ENCODE measurements around the gene AGPAT3. TPM values are rescaled to one million over a fixed set of nuclear protein-coding genes. Genes with fewer than 3 reads are reported as not detected.

Gene AGPAT3
- total RNA-seq, 1 donor = 27.7 TPM

DNA sequence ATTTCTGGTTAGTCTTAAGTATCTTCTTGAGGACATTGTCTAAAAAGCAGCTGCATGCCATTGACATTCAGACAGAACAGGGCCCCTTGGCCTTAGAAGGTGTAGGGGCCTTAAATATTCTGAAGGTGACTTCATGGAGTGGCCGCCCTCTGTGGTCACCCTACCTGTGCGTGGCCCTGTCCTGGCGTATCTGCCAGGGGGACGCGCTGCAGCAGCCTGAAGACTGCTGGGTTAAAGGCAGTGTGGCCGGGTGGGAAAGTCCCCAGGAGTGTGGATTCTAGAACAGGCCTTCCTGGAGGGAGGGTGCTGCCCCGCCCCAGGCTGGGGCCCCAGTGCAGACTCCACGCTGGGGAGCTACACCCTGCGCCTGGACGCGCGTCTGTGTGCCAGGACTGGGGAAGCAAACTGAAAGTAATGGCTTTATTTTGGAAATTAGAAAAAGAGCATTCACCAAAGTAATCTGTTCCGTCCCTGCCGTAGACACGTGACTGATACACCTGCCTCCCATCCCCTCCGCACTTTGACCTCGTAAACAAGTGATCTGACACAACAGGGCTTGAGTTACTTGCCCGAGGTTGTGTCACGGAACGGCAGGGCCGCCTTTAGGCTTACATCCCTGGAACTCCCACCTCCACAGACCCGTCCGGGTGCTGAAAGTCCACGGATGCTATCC lies 1.8 kb downstream of the AGPAT3 start:
- H3K27me3 ChIP-seq (ENCODE audit: insufficient read depth, low read length) = no peaks in the 10 kb centered on the region
- H3K4me3 ChIP-seq (ENCODE audit: low read length) = peak overlapping the region; percentile 66
- peaks cover 38% of the 10 kb centered on the region for H3K4me1 ChIP-seq (ENCODE audit: insufficient read depth, low read length)
- no peaks in the 10 kb centered on the region for H3K9me3 ChIP-seq (ENCODE audit: low read depth, low read length)

DNA sequence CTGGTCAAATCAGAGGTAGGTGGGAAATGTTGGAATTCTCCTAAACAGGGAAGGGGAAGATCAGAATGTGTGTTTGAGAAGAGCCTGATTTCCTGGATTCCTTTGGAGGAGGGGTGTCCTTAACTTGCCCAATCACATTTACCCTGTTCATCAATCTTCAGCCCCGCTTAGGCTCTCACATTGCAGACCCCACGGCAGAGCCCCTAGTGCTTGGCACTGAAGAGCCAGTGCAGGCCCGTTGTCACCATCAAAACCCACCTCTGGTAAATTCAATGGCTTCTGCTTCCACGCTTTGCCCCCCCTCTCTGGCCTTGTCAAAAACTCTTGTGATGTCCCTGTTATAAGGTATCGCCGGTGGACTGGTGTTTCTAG lies 2.3 kb downstream of the AGPAT3 start:
- Histone ChIP-seq H3K27me3 (ENCODE audit: insufficient read depth, low read length) (no peaks in the 10 kb centered on the region), H3K4me3 (ENCODE audit: low read length) (no peak overlapping the region), H3K9me3 (ENCODE audit: low read depth, low read length) (no peaks in the 10 kb centered on the region), H3K4me1 (ENCODE audit: insufficient read depth, low read length) (peaks cover 43% of the 10 kb centered on the region)

DNA sequence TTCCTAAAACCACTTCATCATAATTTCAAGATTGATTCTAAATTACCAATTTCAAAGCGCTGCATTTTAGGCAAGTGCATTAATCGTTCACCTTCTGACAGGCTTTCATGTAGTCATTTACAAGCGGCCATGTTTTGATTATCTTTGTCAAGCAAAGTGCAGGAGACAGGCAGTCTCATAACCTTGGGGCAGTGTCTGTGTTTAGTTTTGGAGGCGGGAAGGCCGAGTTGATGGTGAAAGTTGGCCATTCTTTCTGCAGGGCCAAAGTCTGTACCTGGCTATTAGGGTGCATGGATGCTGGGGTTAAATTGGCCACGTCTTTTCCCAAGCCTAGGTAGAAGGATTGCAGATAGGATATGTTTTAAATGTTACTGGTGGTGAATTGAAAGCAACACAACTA lies 2.9 kb downstream of the AGPAT3 start:
- H3K27me3 ChIP-seq (ENCODE audit: insufficient read depth, low read length) = no peaks in the 10 kb centered on the region
- no peaks in the 10 kb centered on the region for H3K9me3 ChIP-seq (ENCODE audit: low read depth, low read length)
- no peak overlapping the region for H3K4me3 ChIP-seq (ENCODE audit: low read length)
- peaks cover 50% of the 10 kb centered on the region for H3K4me1 ChIP-seq (ENCODE audit: insufficient read depth, low read length)

DNA sequence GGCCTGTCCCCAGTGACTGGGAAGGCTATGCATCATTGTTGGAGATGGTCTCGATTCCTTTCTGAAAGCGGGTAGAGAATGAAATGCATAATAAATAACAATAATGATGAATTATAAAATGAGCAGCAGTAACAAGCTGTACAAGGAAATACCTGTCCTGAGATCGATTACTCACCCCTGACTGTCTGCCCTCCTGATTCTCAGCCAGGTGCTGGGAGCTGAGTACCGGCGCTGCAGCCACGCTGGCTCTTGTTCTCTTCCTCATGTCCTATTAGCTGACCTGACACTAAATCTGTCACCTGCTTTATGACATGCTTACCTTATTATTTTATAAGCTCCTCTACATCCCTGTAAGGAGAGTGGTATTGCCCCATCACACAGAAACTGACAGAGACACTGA lies 3.4 kb downstream of the AGPAT3 start:
- peaks cover 52% of the 10 kb centered on the region for H3K4me1 ChIP-seq (ENCODE audit: insufficient read depth, low read length)
- H3K9me3 ChIP-seq (ENCODE audit: low read depth, low read length) = no peaks in the 10 kb centered on the region
- no peak overlapping the region for H3K4me3 ChIP-seq (ENCODE audit: low read length)
- no peaks in the 10 kb centered on the region for H3K27me3 ChIP-seq (ENCODE audit: insufficient read depth, low read length)

DNA sequence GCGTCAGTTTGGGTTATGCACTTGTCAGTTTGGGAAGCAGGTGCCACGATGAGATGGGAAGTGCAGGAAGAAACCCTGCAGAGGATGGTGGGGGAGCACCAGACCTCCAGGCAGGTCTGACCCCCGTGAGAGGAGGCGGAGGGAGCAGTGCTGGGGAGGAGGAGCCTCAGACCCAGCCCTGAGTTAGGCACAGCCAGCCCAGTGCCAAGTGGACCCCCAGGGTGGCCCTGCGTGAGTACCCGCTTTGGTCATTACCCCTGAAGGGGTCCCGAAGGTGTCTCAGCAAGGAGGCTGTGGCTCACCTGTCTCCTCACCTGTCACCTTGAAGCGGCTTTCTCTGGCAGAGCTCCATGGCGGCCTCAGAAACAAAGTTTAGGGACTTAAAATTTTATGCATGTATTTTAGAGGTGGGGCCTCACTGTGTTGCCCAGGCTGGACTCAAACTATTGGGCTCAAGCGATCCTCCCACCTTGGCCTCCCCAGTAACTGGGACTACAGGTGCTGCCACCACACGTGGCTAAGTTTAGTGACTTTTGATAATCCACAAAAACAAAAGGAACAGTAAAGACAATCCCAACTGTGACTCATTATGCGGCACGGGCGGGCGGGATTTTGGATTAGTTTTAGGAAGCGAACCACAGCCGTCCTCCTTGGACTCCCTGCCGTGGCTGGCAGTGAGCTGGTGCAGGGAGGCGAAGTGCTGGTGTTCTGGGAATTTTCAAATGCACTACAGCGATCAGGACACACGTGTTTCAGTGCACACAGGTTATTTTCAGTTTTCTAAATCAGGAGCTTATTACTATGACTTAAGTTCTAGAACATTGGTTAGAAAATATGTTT lies 4.7 kb downstream of the AGPAT3 start:
- Histone ChIP-seq H3K27me3 (ENCODE audit: insufficient read depth, low read length) (no peaks in the 10 kb centered on the region), H3K4me1 (ENCODE audit: insufficient read depth, low read length) (peaks cover 42% of the 10 kb centered on the region), H3K4me3 (ENCODE audit: low read length) (no peak overlapping the region), H3K9me3 (ENCODE audit: low read depth, low read length) (no peaks in the 10 kb centered on the region)

DNA sequence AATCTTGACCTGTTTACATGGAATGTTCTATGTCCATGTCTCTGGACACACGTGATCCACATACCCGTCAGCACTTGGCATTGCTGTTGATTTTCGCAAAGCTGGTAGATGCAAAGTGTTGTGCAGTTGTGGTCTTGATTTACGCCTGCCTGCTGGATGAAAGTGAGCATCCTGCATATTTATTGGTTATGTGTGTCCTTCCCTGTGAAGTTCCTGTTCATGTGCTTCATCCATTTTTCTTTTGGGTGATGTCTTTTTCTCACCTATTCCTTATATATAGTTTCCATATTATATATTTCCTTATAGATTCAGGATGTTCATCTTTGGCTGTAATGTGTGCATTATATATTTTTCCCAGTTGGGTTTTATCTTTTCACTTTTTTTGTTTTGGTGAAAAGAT lies 6.5 kb downstream of the AGPAT3 start:
- peaks cover 40% of the 10 kb centered on the region for H3K4me1 ChIP-seq (ENCODE audit: insufficient read depth, low read length)
- H3K9me3 ChIP-seq (ENCODE audit: low read depth, low read length) = no peaks in the 10 kb centered on the region
- H3K4me3 ChIP-seq (ENCODE audit: low read length) = no peak overlapping the region
- no peaks in the 10 kb centered on the region for H3K27me3 ChIP-seq (ENCODE audit: insufficient read depth, low read length)

DNA sequence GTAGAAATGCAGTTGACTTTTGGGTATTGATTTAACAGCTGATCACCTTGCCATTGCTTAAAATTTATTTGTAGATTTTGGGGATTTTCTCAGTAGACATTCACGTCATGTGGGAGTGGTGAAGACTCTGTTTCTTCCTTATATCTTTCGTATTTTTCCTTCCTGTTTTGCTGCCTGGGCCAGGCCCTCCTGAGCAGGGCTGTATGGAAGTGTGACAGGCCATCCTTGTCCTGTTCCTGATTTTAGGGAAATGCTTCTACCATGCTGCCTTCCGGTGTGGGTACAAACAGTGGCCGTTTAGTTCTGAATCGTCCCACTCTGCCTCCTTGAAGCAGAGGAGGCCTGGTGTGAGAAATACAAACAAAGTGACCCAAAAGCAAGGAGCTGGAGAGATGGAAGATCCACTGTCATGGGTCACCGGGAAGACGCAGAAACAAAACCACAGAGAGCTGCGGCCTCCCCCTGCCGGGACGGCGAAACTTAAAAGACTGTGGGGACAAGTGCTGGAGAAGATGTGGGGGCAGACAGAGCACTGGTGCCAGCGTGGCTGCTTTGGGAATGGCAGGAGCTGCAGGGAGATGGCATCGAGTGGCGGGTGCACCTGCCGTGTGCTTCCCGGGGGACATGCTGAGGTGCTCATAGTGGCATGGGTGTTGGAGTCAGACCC lies 7.6 kb downstream of the AGPAT3 start:
- no peaks in the 10 kb centered on the region for H3K27me3 ChIP-seq (ENCODE audit: insufficient read depth, low read length)
- no peak overlapping the region for H3K4me3 ChIP-seq (ENCODE audit: low read length)
- H3K9me3 ChIP-seq (ENCODE audit: low read depth, low read length) = no peaks in the 10 kb centered on the region
- H3K4me1 ChIP-seq (ENCODE audit: insufficient read depth, low read length) = peaks cover 28% of the 10 kb centered on the region

DNA sequence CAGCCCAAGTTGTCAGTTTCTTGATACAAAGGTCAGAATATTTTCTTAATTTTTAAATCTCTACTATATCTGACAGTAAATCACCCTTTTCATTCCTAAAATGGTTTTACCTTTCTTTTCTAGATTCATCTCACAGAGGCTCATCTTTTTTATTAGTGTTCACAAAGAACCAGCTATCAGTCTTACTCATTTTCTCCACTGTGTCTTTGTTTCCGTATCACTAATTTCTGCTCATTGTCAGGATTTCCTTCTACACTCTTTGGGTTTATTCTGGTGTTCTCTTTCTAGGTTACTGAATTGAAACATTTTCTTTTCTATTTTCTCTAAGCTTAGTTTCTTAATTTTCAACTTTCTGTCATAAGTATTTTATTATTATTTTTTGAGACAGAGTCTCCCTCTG lies 8.7 kb downstream of the AGPAT3 start:
- Histone ChIP-seq H3K4me3 (ENCODE audit: low read length) (no peak overlapping the region), H3K4me1 (ENCODE audit: insufficient read depth, low read length) (peaks cover 21% of the 10 kb centered on the region), H3K9me3 (ENCODE audit: low read depth, low read length) (no peaks in the 10 kb centered on the region), H3K27me3 (ENCODE audit: insufficient read depth, low read length) (no peaks in the 10 kb centered on the region)

DNA sequence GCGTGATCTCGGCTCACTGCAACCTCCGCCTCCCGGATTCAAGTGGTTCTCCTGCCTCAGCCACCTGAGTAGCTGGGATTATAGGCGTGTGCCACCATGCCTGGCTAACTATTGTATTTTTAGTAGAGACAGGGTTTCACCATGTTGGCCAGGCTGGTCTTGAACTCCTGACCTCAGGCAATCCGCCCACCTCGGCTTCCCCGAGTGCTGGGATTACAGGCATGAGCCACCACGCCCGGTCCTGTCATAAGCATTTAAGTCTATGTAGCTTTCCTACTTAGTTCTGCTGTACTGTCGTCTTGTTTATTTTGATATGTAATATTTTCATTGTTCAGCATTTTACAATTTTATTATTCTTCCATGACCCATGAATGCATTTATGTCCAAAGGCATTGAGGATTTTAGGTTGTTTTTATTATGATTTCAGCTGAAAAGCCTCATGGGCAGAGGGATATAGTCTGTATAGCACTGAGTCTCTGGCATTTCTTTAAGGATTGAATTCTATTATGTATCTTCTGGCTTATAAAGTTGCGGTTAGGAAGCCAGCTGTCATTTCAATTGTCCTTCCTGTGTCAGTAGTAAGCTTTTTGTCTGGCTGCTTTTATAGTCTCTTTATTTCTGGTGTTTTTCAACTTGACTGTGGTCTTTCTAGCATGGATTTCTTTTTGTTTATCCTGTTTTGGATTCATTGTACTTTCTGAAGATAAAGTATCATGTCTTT lies 9.2 kb downstream of the AGPAT3 start:
- no peaks in the 10 kb centered on the region for H3K27me3 ChIP-seq (ENCODE audit: insufficient read depth, low read length)
- no peaks in the 10 kb centered on the region for H3K9me3 ChIP-seq (ENCODE audit: low read depth, low read length)
- peaks cover 18% of the 10 kb centered on the region for H3K4me1 ChIP-seq (ENCODE audit: insufficient read depth, low read length)
- H3K4me3 ChIP-seq (ENCODE audit: low read length) = no peak overlapping the region

DNA sequence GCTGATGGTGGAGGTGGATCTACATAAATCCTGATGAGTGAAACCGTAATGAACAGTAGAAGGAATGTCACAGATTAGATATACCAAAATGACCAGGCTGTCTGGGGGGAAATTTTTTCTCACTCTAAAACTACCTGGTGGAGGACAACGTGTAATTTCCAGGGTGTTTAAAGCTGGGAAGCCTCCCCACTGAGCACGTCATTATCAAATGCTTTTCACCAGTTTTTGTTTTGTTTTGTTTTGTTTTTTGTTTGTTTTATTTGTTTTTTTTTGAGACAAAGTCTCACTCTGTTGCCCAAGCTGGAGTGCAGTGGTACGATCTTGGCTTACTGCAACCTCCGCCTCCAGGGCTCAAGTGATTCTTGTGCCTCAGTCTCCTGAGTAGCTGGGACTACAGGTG lies 11.6 kb downstream of the AGPAT3 start:
- Histone ChIP-seq H3K4me1 (ENCODE audit: insufficient read depth, low read length) (peaks cover 24% of the 10 kb centered on the region), H3K4me3 (ENCODE audit: low read length) (no peak overlapping the region), H3K9me3 (ENCODE audit: low read depth, low read length) (no peaks in the 10 kb centered on the region), H3K27me3 (ENCODE audit: insufficient read depth, low read length) (no peaks in the 10 kb centered on the region)

DNA sequence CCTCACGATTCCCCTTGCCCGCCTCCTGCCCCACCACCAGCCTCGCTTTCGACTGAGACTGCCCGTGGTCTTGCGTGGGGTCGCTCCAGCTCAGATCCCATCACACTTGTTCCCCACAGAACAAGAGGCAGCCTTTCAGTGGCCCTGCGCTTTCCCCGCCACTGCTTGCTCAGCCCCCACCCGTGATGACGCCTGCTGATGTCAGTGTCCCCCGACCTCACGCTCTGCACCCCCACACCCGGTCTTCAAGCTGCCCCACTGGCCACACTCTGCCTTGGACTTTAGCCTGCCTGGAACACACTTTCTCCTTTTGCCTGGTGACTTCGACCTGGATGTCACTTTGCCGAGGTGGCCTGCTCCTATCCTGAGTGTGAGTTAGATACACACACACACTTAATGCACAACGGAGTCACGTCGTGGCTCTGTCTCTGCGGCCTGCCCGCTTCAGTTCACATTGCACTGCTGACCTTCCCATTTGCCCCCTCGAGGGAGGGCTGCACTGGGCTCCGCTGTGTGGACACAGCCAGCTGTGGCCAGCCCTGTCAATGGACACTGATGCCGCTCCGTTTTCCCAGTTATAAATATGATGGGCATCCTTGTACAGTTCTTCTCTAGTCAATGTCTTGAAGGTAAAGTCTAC lies 13.0 kb downstream of the AGPAT3 start:
- H3K4me1 ChIP-seq (ENCODE audit: insufficient read depth, low read length) = peaks cover 11% of the 10 kb centered on the region
- H3K4me3 ChIP-seq (ENCODE audit: low read length) = no peak overlapping the region
- H3K27me3 ChIP-seq (ENCODE audit: insufficient read depth, low read length) = no peaks in the 10 kb centered on the region
- no peaks in the 10 kb centered on the region for H3K9me3 ChIP-seq (ENCODE audit: low read depth, low read length)

DNA sequence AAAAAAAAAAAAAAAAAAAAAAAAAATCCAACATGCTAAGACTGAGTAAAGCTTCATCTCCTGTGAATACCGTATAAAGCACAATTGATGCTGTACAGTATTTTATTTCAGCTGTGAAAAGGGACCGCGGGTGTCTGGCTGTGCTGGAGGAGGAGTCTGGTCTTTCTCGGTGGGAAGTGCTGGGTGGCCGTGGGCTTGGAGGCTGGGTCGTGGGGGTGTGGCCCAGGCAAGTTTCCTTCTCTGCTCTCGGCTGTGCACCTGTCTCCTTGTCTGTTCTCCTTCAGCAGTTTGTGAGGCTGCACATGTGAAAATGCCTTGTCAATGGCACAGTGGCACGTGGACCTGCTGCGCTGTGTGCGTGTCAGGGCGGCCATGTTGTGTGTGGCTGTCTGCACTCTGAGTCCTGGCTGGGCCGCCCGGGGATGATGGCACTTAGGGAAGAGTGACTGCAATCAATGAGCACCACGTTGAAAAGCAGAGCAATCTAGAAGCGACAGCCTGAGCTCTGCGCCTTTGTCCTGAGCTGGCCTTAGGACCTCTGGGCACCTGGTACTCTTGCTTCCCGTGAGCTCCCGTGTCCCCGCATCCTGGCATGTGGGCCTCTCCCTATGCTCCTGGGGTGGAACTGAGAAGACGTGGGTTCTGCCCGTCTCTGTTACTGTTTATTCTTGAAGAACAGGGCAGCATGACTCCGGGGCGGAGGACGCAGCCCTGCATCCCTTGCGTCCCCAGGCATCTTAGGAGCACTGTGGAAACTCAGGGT lies 14.5 kb downstream of the AGPAT3 start:
- H3K4me3 ChIP-seq (ENCODE audit: low read length) = no peak overlapping the region
- H3K9me3 ChIP-seq (ENCODE audit: low read depth, low read length) = no peaks in the 10 kb centered on the region
- peaks cover 23% of the 10 kb centered on the region for H3K4me1 ChIP-seq (ENCODE audit: insufficient read depth, low read length)
- H3K27me3 ChIP-seq (ENCODE audit: insufficient read depth, low read length) = no peaks in the 10 kb centered on the region

DNA sequence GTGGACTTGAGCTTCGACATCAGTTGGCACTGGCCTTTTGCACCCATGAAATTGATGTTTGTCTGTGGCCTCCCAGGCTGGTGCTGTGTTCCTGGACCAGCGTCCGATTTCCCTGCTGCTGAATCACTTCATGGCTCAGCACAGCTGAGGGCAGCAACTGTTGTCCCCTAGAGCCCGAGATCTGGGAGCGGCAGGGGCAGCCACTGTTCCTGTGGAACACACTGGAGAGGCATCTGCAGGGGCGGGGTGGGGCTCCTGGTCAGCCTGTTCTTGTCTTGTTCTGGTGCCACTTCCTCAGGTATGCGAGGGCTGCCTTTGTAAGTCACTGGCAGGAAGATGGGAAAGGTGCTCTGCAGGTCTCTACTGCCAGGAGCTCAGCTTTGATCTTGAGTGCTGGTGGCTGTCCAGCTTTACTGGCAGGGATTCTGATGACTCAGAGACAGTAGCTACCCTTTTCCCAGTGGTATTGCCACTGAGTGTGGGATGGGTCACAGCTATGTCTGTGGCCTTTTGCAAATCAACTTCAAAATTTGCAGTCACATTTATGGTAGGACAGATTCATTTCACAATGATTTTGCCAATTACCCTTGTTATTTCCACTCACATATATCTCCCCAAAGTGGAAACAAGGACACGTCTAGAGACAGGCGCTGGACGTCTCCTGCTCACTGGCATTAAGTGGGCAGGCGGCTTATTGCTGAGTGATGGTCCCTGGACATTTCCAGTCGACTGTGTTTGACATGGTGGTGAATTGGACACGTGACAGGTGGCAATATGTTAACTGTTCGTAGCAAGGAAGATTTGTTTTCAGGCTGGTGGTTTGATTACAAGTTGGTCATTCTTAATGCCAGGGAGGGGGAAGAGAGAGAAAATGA lies 15.3 kb downstream of the AGPAT3 start:
- no peak overlapping the region for H3K4me3 ChIP-seq (ENCODE audit: low read length)
- H3K27me3 ChIP-seq (ENCODE audit: insufficient read depth, low read length) = no peaks in the 10 kb centered on the region
- H3K9me3 ChIP-seq (ENCODE audit: low read depth, low read length) = no peaks in the 10 kb centered on the region
- H3K4me1 ChIP-seq (ENCODE audit: insufficient read depth, low read length) = peaks cover 28% of the 10 kb centered on the region

All from mononuclear cell (primary cell).